Fibroblast of skin of back (primary cell): ENCODE measurements around the gene SLC38A8.

Experiments used
- DNase-seq: peaks from one replicate; pipeline ENCODE4 v3.0.0-alpha.2; 2013

SLC38A8 gene

GRCh38 chr16:83995754-83996153 is 46.8 kb downstream of the SLC38A8 start:
- DNase-seq = no peak

GRCh38 chr16:83994703-83995102 is 47.9 kb downstream of the SLC38A8 start:
- no peak for DNase-seq

- peak; percentile 74 for DNase-seq
These were observed 48.5 kb downstream of the SLC38A8 start for GRCh38 chr16:83994087-83994486.

- DNase-seq = peak; percentile 27
These were observed 50.0 kb downstream of the SLC38A8 start for GRCh38 chr16:83992624-83993023.

- DNase-seq = no peak
These were observed 52.1 kb downstream of the SLC38A8 start for GRCh38 chr16:83990492-83990891.

- DNase-seq = no peak
These were observed 53.3 kb downstream of the SLC38A8 start for GRCh38 chr16:83989300-83989699.

- DNase-seq = no peak
These were observed 59.1 kb downstream of the SLC38A8 start for GRCh38 chr16:83983491-83983890.

- no peak for DNase-seq
These were observed 60.8 kb downstream of the SLC38A8 start for GRCh38 chr16:83981799-83982198.

- no peak for DNase-seq
These were observed 61.8 kb downstream of the SLC38A8 start for GRCh38 chr16:83980794-83981193.

GRCh38 chr16:83979441-83979840 is 63.2 kb downstream of the SLC38A8 start:
- DNase-seq = no peak

GRCh38 chr16:83978401-83978904 is 64.1 kb downstream of the SLC38A8 start:
- no peak for DNase-seq

GRCh38 chr16:83977056-83977815 is 65.4 kb downstream of the SLC38A8 start:
- no peak for DNase-seq

GRCh38 chr16:83975590-83976260 is 66.9 kb downstream of the SLC38A8 start:
- DNase-seq = no peak

- no peak for DNase-seq
These were observed 68.1 kb downstream of the SLC38A8 start for GRCh38 chr16:83974475-83974874.

- no peak for DNase-seq
These were observed 68.8 kb downstream of the SLC38A8 start for GRCh38 chr16:83973581-83974385.

GRCh38 chr16:83973077-83973476 is 69.5 kb downstream of the SLC38A8 start:
- no peak for DNase-seq

- no peak for DNase-seq
These were observed 70.2 kb downstream of the SLC38A8 start for GRCh38 chr16:83972256-83973008.

- DNase-seq = no peak
These were observed 71.1 kb downstream of the SLC38A8 start for GRCh38 chr16:83971165-83972130.

GRCh38 chr16:83970430-83970815 is 72.2 kb downstream of the SLC38A8 start:
- no peak for DNase-seq

- DNase-seq = no peak
These were observed 72.7 kb downstream of the SLC38A8 start for GRCh38 chr16:83969771-83970429.
